NCI-H69 (cell line): ENCODE data around the gene PLGRKT.

ENCODE experiments used
- DNase-seq: peaks from one replicate; lab custom pipeline; 2025; lab: John Stamatoyannopoulos, UW

Gene PLGRKT

GRCh38 chr9:5310851-5311250, 126.9 kb downstream of the PLGRKT start:
- DNase-seq: no peak
